ENCODE results near the gene TTLL10.

The TTLL10 gene

DNA sequence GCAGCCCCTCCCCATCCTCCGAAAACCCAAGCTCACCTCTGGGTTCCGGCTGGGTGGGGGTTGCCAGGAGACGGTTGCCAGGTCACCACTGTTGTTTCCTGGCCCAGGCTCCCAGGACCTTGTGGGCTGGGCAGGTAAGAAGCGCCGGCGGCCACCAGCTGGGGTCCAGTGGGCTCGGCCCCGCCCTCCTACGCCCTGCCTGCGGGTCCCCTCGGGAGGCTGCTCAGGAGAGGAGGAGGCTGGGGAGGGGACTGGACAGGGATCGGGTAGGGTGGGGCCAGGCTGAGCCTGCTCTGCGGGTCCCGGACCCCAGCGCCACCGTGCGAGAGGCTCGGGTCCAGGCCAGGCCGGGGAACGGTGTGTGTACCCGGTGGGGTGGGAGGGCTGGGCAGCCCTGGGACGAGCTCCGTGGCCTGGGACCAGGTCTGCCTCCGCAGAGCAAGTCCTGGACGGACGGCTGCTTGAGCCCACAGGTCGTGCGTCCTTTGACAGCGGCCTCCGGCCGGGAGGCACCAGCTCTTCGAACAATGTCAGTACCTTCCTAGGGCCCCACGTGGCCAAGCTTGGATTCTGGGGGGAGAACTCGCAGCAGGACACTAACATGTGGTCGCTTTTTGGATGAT lies at the start of gene TTLL10:
TTLL10 (plus strand) TSS at position 88 of the 623 bp plus-strand sequence. CDS start 5,336 bp downstream, outside the sequence.
- DNase-seq = no peak

GRCh38 chr1:1124508-1124785 lies 49.2 kb upstream of the TTLL10 start:
- DNase-seq = no peak

DNA sequence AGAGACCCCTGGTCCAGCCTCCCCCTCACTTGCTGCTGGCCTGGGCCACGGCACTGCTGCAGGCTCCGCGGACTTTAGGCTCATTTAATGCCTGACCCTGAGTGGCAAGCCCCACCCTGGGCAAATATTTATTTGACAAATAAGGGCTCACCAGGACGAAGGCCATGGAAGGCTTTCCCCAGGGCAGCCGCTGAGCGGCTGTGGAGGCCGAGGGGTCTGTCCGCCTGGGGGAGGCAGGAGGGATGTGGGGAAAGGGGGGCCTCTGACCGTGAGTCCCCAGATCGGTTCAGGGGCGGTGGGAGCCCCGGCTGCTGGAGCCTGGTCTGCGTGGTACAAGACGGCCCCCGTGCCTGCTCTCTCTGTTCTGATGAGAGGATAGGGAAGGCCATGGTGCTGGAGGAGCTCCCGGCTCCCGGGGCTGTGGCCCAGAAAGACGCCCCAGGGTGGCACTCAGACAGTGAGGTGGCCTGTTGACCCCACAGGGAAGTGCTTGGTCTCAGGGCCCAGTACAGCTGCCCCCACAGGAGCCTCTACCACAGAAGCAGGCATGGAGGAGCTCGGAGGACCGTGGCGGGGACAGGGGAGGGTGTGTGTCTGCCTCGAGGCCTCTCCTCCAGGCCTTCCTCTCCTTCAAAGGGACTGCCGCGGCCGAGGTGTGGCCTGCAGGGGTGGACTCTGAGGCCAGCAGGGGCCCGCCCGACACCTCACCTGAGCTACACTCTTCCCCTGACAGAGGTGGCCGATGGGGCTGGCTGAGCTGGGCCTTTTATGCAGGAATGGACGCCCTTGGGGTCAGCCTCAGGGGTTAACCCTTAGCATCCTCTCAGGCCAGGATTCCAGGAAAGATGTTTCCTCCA lies 48.7 kb upstream of the TTLL10 start:
- DNase-seq = no peak

DNA sequence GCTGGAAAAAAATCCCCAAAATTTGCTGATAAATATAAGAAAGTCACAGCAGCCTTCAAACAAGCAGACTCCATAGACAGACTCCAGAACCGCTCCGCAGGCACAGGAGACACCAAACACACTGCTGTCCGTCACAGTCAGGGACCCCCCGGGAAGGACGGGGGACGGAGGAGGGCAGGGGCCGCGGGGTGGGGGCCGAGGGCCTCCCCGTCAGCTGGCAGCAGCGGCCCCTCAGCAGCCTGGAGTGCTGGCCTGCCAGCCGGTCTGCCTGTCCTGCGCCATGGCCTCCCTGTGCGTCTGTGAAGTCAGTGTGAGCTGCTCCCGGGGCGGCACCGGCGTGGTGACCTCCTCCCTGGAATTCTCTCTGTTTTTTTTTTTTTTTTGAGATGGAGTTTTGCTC lies 47.7 kb upstream of the TTLL10 start:
- DNase-seq = no peak

DNA sequence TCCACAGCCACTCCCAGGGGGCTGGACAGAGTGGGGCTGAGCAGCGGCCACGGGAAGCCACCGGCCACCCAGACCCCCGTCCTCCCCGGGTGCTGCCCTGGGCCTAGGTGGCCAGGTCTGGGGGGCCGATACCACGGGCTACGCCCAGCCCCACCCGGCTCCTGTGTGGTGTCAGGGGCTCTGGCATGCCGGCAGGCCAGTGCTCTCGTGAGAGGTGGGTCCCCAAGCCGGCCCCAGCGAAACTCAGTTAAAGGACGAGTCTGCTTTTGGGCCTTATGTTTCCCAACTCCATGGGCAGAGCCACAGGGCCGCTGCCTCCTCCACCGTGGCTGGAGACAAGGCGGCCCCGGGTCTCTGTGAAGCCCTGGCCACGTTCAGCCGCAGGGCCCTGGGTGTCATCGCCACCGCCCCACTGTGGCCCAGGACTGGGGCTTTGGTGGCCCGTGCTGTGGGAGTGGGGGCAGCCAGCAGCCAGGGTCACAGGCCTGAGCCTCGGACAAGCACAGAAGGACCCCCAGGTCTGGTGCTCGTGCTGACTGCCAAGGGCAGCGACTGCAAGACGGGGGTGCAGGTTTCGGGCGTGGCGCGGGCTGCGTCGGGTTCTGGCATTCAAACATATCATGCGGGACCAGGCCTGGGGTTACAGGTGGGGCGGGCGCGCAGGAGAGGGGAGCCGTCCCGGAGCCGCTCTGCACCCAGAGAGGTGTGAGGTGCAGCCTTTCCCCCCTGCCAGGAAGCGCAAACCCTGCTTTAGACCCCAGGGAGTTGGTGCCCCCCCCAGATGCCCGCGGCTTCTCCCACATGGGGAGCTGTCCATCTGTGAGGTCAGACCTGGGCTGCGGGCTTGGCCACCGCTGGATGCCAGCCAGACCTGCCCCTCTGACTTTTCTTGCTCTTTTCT lies 45.9 kb upstream of the TTLL10 start:
- DNase-seq = no peak

DNA sequence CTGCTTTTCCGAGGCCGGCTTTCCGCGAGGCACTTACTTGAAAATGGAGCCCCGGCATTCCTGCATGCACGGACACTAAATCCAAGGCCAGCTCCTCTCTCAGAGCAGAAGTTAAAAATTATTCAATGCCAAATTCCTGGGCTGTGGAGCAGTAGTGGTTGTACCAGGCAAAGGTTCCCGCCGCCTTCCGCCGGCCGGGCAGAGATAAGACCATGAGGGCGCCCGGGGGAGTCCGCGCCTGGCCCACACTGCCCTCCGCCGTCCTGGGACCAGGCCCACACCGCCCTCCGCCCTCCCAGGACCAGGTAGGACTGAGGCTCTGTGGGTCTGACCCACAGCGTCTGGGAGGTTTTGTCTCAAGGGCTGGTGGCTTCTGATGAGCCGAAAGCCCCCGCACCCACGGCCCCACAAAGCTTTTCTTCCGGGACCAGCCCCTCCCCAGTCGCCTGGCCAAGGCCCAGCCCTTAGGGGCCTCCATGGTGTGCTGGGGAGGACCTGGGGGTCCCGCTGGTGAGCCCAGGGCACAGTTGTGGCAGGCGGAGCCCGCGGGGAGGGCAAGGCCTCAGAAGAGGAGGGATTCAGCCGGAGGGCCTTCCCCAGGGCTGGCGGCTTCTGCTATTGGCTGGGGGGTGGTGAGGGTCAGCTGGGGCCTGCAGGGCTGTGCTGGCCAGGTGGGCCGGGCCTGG lies 45.1 kb upstream of the TTLL10 start:
- no peak for DNase-seq

DNA sequence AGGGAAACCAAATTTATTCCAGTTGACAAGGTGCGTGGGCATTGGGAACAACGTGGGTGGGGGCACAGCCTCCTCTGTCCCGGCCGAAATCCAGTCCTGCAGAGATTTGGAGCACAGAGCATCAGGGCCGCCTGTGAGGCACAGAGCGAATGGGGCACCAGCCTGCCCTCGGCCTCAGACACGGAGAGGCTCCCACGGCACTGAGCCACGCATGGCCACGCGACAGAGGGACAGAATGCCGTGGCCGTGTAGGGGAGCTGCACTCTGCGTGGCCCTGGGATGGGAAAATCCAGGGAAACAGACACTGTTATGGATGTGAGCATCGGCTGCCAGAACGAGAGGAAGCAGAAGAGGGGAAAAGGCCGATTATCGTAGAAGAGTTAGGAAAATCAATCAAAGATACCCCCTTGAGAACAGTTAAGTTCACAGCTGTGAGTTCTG lies 44.3 kb upstream of the TTLL10 start:
- no peak for DNase-seq

DNA sequence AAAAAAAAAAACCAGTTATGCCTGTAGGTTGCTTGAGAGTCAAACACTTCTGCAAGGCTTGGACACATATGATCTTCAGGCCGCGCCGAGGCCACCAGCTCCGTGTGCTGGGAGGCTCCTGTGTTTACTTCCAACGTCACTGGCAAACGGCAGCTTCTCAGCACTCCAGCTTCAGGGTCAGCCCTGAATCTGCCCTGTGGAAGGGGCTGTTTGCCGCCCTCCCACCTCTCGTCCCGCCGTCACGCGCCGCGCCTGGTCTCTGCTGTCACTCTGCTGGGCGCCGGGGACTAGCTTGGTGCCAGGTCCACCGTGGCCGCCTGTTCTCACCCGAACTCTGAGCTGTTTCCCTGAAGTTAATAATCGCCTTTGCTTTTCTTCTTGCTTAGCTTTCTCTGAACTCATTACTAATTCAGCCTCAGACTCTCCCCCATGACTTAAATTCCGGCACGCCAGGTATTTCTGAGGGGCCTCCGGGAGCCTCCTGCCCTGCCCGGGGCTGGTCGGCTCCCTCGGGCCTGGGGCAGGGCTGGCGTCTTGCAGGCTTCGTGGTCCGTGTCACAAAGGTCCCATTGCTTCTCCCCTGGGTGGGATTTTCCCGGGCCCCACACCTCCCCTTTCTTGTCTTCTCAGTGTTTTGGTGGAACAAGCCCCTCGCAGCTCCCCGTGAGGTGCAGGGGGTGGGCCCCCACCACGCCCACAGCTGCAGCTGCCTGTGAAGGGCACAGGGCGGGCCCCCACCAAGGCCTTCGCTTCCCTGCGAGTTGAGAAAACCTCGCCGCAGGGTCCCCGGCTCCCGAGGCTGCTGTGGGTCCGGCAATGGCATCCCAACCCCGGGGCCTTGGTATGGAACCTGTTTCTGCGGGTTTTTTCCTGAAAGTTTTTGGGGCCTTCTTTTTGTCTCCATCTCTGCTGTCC lies 43.2 kb upstream of the TTLL10 start:
- DNase-seq = no peak

DNA sequence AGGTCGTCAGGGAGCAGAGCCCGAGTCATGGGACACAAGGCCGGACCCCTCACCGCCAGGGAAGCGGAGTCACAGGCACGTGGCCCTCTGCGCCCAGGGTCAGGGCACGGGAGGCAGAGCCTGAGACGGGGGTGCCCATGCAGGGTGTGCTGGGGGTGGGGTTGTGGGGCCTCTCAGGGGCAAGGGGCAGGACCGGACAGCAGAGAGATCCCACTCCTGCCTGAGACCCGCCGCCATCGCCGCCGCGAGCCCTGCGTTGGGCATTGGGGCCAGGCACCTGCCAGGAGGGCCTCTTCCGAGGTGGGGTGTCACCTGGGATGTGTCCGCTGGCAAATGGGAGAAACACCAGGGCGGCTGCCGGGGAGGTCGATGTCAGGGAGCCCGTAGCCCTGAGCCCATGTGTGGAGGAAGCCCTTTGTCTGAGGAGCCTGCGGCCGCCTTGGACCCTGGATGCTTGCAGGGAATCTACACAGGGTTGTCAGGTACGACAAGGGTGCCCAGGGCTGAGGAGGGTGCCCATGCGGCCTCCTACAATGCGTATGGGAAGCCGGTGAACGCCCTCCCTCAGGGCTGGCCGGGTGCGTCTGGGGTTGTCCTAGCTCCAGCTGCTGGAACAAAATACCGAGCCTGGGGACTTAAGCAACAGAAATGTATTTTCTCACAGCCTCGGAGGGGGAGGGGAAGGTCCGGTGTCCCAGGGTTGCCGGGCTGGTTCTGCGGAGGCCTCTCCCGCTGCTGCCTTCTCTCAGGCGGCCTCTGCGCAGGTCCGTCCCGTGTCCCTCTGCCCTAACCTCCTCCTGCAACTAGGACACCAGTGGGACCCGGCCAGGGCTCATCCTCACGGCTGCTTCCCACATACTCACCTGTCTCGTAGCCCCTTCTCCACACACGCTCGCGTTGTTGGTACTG lies 41.4 kb upstream of the TTLL10 start:
- no peak for DNase-seq

- no peak for DNase-seq
These were observed 40.5 kb upstream of the TTLL10 start for GRCh38 chr1:1132956-1133750.

DNA sequence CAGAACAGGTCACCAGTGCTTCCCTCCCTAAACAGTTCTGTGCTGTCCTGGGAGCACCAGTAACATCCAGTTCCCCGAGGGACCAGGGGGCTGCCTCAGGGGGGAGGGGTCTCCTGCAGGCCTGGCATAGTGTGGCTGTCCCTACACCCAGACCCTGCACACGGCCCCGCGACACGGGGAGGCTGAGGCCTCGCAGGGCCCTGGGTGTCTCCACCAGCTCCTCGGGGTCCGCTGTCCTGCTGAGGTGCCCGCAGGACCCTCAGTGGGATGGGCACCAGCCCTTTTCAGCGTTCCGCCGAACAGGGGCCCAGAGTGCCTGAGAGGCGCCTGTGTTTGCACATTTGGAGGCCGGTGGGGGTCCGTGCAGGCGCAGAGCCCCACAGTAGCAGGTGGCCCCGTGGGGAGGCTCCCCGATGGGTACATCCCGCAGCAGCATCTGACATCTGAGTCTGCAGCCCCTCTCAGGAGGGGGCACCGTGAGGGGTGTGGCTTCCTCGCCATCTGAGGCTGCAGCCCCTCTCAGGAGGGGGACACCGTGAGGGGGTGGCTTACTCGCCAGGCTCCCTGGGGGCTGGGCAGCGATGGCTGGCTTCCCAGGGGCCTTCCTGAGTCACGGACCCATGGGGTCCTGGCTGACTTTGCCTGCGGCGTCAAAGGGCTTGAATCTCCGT lies 39.2 kb upstream of the TTLL10 start:
- DNase-seq = no peak

DNA sequence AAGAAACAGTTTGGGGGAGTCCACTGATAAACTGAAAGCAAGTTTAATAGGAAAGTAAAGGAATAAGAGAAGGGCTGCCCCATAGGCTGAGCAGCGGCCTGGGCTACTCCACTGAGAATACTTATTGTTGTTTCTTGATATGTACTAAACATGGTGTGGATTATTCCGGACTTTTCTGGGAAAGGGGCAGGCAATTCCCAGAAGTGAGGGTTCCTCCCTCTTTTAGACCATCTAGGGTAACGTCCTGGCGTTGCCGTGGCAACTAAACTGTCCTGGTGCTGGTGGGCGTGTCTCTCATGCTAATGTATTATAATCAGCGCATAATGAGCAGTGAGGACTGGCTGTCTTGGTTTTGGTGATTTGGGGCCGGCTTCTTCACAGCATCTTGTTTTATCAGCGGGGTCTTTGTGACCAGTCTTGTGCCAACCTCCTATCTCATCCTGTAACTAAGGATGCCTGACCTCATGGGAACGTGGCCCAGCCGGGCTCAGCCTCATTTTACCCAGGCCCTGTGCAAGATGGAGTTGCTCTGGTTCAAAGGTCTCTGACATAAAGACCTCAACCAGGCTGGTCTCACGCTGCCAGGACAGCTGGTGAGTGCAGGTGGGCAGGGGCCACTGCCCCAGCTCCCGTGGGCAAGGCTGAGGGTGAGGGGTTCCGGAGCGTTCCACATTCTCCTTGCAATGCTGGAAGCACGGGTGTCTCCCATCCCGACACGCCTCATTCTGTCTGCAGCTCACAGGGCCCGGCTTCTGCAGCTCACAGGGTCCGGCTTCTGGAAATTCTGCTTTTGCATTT lies 38.1 kb upstream of the TTLL10 start:
- no peak for DNase-seq

- no peak for DNase-seq
These were observed 37.0 kb upstream of the TTLL10 start for GRCh38 chr1:1136547-1137230.

DNA sequence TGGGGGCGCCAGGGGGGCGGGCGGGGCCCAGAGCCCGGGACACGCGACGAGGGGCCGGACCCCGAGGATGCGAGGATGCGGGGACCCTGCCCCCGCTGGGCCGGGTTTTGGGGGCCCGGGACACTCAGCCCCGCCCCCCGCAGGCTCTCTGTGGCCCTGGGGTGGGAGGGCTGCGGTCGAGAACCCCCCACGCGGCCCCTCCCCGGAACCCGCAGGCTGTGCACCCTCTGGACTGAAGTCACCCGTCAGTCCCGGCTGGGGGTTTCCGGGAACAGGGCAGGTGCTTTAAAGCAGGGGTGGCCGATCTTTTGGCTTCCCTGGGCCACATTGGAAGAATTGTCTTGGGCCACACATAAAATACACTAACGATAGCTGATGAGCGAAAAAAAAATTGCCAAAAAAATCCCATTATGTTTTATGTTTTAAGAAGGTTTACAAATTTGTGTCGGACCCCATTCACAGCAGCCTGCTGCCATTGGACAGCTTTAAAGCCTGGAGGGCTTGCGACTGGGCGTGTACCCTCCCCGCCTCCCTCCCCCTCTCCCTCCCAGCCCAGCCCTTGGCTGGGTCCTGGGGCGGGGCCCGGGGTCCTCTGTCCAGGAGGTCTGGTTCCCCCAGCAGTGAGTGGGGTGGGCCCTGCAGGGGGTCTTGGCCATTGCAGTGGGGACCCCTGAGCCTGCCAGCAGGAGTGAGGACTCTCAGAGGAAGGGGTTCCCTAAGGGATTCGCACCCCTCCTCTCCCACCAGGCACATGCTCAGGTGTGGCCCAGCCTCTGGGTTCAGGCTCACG lies 36.2 kb upstream of the TTLL10 start:
- no peak for DNase-seq

DNA sequence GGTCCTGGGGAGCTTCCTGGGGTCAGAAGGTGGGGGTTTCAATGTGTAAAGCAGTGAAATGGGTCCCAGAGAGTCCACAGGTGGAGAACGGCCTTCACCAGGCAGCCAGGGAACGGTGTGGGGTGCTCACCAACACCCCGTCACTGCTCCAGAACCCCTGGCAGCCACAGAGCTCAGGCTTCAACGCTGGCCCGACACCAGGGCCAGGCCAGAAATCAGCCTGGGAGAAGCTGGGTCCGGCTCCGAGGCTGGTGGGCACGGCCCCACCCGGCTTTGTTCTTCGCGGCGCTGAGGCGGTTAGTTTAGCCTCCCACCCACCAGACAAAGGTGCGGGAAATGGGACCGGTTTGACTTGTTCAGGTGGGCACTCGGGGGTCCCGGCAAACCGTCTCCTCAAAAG lies 33.0 kb upstream of the TTLL10 start:
- no peak for DNase-seq

DNA sequence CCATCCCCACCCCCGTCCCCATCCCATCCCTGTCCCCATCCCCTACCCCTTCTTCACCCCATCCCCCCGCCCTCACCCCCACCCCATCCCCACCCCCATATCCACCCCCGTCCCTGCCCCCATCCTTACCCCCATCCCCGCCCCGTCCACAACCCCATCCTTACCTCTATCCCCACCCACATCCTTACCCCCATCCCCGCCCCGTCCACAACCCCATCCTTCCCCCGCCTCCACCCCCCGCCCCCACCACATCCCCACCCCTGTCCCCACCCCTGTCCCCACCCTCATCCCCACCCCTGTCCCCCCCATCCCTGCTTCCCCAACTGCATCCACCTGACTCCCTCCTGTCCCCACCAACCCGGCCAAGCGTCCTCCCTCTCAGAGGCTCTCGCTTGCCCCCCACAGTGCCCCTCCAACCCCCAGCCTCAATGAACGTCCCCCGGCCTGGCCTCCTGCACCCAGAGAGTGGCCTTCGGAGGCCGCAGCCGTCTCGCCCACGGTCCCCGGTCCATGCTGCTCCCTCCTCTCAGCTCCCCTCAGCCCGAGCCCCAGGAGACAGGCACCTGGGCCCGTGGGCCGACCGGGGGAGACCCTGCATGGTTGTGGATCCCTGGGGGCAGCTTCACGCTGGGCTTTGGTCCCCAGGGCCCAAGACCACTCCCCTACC lies 32.3 kb upstream of the TTLL10 start:
- no peak for DNase-seq

DNA sequence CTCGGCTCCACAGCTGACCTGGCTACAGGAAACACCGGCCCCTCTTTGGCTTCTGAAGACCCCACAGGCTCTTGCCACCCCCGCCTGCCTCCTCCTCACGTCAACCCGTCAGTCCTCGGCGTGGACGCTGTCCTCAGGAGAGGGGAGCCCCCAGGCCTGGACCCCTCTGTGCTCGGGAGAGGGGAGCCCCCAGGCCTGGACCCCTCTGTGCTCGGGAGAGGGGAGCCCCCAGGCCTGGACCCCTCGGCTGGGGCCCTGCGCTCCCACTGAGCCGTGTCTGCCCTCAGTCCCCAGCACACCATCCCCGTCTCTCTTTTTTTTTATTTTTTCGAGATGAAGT lies 31.8 kb upstream of the TTLL10 start:
- no peak for DNase-seq

All from SHP77 (cell line).